Caki2 (cell line): ENCODE data around the gene LRFN3. TPM values are rescaled to one million over a fixed set of nuclear protein-coding genes. Genes with fewer than 3 reads are reported as not detected.
"Not testable (repeated sequence)": the region's sequence is repeated elsewhere in the genome, so short reads cannot be mapped to it uniquely, and the experiment has no call there.

Experiments
- DNase-seq: peaks from one replicate; pipeline ENCODE4 v3.0.0-alpha.2; 2015; ENCODE audit warnings: low read depth
- in situ Hi-C: cut with HindIII; loops from 2 replicates; pipeline ENCODE4 v1.10.0; 2016; ENCODE audit warnings: low sequenced_read_pairs, low pct_unique_long_range_greater_than_20kb, mixed read lengths
- total RNA-seq: library from RNA; depleted of rRNA; stranded (reverse); fragments of >200 nt; shearing (Covaris generic); gene quantifications from 2 replicates; pipeline ENCODE4 v1.2.3, GENCODE V29; 2014; ENCODE audit warnings: low replicate concordance

LRFN3 gene
- total RNA-seq, 1 experiment from 2014 or later = 9.7 TPM

GRCh38 chr19:35903550-35904179 is 32.5 kb upstream of the LRFN3 start:
- DNase-seq = peak; percentile 90
- in situ Hi-C loops = no loop called here

DNA sequence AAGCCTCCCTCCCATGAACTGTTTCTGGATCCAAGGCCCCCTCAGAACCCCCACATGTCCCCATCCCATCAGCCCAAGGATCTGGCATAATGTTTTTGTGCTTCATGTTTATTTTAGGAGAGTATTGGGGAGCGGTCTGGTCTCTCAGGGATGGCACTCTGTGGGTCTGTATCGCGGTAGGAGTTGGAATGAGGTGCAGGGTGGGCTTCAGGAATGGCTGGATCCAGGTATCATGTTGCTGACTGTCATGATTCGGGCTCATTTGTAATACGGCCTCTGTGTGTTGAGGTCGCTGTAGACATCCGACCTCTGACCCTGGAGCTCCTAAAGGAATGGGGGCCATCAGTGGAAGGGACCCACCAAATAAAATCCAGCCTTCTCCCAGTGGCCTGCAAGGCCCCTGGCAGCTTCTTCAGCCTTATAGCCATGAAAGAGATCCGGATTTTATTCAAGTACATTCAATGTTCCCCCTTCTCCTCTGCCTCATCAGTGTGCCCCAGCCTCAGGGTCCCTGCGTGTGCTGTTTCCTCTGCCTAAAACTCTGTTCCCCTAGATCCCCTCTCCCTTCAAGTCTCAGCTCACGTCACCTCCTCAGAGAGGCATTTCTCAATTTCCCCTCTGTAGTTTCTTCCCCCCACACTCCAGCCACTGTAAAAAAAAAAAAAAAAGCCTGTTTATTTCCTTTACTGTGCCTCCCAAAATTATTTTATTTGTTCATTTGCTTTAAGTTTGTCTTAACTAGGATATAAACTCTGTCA is 31.7 kb upstream of the LRFN3 start:
- DNase-seq = no peak
- in situ Hi-C loops = no loop called here

DNA sequence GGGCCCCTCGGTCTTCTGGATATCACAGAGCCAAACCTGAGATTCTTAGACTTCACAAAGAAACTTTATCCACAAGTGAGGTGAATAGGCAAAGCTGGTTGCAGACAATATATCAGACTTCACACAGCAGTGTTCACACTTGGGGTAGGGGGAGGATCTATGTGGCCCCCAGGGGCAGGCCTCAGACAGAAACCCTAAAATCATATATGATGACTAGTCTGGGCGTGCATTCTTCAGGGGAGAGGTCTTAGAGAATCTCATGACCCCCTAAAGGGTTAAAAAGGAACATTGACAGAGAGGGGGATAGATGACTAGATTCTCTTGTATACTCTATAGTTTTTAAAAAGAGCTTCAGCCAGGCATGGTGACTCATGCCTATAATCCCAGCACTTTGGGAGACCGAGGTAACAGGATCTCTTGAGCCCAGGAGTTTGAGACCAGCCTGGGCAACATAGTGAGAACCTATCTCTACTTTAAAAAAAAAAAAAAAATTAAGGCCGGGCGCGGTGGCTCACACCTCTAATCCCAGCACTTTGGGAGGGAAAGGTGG is 30.9 kb upstream of the LRFN3 start:
- in situ Hi-C loops = no loop called here
- DNase-seq = no peak

- in situ Hi-C loops = no loop called here
- no peak for DNase-seq
Measured at GRCh38 chr19:35907377-35907745, 28.8 kb upstream of the LRFN3 start.

- DNase-seq = no peak
- in situ Hi-C loops = no loop called here
Measured at GRCh38 chr19:35908010-35908441, 28.1 kb upstream of the LRFN3 start, which contains the start of gene TYROBP. Gene TYROBP (minus strand): TSS chr19:35908295. CDS start chr19:35908228, 67 bp downstream.

DNA sequence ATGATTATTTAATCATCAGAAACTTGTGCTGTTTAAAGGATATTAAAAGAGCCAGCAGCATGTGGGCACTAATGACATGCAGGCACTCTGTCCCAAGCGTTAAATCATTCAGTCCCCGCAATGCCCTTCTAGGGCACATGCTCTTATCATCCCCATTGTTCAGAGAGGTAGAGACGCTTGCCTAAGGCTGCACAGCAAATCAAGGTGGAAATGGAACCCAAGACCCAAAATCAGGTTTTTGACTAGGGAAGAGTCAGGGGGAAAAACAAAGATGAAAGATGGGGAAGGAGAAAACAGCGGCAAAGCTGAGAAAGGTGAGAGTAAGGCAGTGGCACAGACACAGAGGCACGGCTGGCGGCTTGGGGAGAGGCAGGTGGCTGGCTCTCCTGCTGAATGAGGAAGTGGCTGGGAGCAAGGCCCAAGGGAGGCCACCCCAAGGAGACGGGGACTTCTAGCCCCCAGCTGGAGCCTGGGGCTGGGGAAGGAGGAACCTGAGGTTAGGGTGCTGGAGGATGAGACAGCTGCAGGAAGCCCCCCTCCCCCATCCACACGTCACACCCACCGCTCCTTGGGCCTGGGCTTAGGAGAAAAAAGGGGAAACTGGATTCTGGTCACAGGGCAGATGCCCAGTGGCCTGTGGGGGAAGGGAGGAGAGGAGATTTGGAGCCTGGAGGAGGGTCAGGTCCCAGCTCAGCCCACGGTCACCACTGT is 27.0 kb upstream of the LRFN3 start:
- DNase-seq = no peak
- in situ Hi-C loops = no loop called here

DNA sequence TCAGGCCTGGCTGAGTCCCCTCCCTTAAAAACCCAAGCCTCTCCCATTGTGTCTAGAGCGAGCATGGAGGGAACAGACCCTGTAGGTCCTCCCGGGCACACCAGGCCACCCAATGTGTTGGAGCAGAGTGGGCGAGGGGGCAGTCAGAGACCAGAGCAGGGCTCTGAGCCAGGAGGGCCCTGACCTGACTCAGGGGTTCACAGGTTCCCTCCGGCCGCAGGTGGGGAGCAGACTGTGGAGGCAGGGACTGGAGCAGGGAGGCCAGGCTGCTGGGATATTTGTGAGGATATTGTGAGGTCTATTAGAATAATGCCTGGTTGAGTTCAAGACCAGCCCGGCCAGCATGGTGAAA is 26.5 kb upstream of the LRFN3 start:
- in situ Hi-C loops = no loop called here
- DNase-seq = no peak

- DNase-seq, in situ Hi-C loops: not testable (repeated sequence)
Measured at GRCh38 chr19:35910355-35910754, 25.8 kb upstream of the LRFN3 start.

DNA sequence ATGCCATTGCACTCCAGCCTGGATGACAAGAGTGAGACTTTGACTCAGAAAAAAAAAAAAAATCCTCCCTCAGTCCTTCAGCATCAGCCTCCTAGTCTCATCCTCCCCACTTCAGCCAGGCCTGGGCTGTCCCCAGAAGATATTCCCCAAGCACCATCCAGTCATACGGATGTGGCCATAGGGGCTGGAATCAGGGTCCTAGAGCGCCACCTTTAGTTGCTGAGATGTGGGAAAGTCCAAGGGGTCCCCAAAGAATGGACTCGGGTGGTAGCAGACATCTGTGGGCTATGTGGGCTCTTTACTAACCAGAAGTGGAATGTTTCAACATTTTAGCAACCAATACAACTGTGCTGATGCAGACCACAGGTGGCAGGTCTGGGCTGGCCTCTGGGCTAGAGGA is 25.0 kb upstream of the LRFN3 start:
- in situ Hi-C loops = no loop called here

GRCh38 chr19:35911790-35912189 is 24.4 kb upstream of the LRFN3 start:
- DNase-seq = peak; percentile 73
- in situ Hi-C loops = no loop called here

More for the DNA sequence above, 25.0 kb upstream of the LRFN3 start:
- no peak for DNase-seq

GRCh38 chr19:35913589-35913988 is 22.6 kb upstream of the LRFN3 start:
- in situ Hi-C loops = no loop called here
- peak; percentile 27 for DNase-seq

GRCh38 chr19:35915443-35915842 is 20.7 kb upstream of the LRFN3 start:
- in situ Hi-C loops = no loop called here
- no peak for DNase-seq

DNA sequence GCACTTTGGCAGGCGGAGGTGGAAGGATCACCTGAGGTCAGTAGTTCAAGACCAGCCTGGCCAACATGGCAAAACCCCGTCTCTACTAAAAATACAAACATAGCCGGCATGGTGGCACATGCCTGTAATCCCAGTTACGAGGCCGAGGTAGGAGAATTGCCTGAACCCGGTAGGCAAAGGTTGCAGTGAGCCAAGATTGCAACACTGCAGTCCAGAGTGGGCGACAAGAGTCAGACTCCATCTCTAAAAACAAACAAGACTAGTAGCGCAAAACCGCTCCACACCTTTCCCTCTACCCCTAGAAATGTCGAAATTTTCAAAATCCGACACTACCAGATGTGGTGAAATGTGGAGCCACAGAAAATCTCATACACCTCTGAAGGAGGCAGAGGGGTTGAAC is 16.9 kb upstream of the LRFN3 start:
- in situ Hi-C loops = no loop called here
- DNase-seq = no peak

- in situ Hi-C loops = no loop called here
- no peak for DNase-seq
Measured at GRCh38 chr19:35921012-35921411, 15.2 kb upstream of the LRFN3 start.

- no peak for DNase-seq
- in situ Hi-C loops = no loop called here
Measured at GRCh38 chr19:35925501-35925900, 10.7 kb upstream of the LRFN3 start.

DNA sequence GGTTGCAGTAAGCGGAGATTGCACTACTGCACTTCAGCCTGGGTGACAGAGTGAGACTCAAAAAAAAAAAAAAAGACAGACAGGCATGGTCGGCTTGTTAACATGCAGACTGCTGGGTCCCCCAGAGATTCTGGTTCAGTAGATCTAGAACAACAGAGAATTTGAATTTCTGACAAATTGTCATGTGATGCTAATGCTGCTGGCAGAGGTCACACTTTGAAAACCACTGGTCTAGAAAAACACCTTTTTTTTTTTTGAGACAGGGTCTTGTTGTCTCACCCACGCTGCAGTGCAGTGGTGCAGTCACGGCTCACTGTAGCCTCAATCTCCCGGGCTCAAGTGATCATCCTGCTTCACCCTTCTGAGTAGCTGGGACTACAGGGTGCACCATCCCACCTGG is 7.7 kb upstream of the LRFN3 start:
- in situ Hi-C loops = no loop called here
- DNase-seq = peak; percentile 37

- in situ Hi-C loops = no loop called here
- no peak for DNase-seq
Measured at GRCh38 chr19:35929876-35930275, 6.3 kb upstream of the LRFN3 start.

GRCh38 chr19:35931161-35931873 is 4.9 kb upstream of the LRFN3 start:
- in situ Hi-C loops = no loop called here
- DNase-seq = peak; percentile 100

DNA sequence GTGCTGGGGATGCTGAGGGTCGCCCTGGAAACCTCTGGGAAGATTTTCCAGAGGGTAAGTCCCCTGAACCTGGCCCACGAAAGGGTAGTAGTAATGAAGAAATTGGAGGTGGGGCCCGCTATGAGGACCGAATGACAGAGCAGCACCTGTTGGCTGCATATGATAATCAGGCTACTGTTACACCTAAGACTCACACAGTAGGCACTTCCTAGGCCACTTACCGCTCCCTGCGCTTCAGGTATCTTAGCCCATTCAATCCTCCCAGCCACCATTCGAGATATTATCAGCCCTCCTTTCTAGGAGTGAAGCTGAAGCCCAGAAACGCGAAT is 4.3 kb upstream of the LRFN3 start:
- DNase-seq = no peak
- in situ Hi-C loops = no loop called here
